ENCODE results near the gene RBMS3. TPM values are rescaled to one million over a fixed set of nuclear protein-coding genes. Genes with fewer than 3 reads are reported as not detected.
"Not testable (repeated sequence)": the region's sequence is repeated elsewhere in the genome, so short reads cannot be mapped to it uniquely, and the experiment has no call there.

Gene RBMS3
- total RNA-seq, 2 donors from 2014 or later = 87.1 to 109 TPM

DNA sequence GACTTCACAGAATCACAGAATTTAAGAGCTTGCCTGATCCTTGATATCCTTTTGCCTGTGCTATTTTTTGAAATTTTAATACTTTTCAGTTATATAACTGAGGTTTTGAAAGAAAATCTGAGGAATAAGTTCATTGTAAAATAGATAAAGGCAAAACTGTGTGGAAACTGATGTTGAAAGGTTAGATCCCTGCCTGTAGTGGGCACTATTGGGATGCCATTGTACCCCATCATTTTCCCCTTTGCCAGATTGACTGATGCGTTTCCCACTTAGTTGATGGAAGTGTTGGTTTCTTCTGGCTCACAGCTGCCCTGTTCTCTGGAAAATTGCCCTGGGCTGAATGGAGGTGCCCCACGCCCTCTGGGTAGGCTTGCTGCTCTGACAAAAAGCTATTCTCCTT lies 387.9 kb downstream of the RBMS3 start:
- no peak for DNase-seq (ENCODE audit: low spot score)
- intact Hi-C loops (cut with DNase I) = no loop called here

DNA sequence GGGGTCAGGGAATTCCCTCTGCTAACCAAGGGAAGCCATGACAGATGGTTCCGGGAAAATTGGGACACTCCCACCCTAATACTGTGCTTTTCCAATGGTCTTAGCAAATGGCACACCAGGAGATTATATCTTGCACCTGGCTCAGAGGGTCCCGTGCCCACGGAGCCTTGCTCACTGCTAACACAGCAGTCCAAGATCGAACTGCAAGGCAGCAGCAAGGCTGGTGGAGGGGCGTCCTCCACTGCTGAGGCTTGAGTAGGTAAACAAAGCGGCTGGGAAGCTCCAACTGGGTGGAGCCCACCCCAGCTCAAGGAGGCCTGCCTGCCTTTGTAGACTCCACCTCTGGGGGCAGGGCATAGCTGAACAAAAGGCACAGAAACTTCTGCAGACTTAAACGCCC lies 389.6 kb downstream of the RBMS3 start:
- intact Hi-C loops (cut with DNase I); DNase-seq (ENCODE audit: low spot score): not testable (repeated sequence)

DNA sequence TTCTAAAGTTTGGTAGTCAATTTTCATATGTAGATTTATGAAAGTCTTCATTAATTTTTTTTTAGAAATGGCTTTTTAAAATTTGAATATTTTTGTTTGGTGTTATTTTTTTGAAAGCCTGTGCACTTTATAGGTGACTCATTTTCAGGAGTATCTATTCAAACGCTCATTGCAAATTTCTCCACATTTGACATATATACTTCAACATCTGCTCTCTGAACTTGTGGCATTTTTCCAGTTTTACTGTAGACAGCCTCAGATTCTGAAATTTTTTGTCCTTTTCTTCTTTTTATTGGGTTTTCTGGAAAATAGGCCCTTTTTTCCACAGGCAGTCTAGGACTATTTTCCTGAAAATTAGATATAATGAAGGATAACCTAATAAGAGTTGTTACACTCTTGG lies 396.6 kb downstream of the RBMS3 start:
- intact Hi-C loops (cut with DNase I) = no loop called here
- DNase-seq (ENCODE audit: low spot score) = no peak

DNA sequence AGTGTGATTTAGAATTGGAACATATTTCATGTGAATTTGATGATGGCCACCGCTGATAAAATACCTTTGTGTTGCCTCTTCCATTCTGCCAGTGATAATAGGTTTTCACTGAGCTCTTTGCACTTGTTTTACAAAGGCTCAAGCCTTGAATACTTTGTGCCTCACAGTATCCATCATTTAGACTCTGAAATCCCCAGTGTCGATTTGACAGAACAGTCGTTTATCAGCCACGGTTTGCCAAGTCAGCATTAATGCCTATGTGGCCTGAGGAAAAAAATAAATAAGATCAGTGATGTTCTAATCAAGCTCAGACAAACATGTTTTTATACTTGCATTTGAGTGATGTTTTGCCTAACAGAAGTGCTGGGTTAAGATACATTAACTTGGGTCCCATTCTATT lies 399.1 kb downstream of the RBMS3 start:
- DNase-seq (ENCODE audit: low spot score) = no peak
- intact Hi-C loops (cut with DNase I) = no loop called here

DNA sequence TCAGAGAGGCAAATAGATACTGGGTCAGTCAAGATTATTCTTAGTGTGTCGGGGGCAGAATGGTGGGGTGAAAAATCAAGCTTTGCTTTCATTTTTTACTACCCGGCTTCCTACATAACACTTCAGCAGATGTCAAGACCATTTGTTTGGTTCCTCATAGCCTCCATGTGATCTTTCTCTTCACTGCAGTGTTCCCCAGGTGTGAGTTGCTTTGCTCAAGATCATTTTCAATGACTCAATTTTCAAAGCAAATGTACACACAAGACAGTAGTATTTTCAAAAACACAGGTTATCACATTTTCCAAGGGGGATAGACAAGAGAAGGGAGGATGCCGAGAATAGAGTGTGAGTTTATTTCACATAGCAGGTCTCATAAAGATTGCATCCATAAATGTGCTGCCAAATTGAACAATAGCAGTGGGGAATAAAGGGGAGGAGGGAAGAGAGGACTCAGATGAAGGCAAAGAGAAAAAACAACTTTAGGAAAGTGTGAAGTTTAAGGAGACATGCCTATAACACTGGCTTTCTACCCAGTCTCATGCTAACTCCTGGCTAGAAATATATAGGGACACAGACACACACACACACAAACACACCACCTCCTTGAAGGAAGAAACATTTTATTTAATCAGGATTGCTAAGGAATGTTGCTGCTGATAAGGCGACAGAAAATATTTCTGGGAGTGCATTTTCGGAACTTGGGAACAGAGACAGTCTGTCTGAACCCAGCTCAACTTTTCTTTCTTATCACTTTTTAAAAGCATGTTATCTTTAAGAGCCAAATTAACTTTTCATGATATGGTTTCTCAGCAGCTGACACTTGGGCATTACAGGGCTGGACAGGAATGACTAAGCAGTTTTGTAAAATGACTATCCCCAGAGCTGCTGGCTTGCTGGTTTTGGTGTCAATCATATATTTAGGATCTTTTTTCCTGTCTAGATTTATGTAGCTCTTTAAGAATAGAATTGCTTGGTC lies 402.4 kb downstream of the RBMS3 start:
- intact Hi-C loops (cut with DNase I) = no loop called here
- no peak for DNase-seq (ENCODE audit: low spot score)

DNA sequence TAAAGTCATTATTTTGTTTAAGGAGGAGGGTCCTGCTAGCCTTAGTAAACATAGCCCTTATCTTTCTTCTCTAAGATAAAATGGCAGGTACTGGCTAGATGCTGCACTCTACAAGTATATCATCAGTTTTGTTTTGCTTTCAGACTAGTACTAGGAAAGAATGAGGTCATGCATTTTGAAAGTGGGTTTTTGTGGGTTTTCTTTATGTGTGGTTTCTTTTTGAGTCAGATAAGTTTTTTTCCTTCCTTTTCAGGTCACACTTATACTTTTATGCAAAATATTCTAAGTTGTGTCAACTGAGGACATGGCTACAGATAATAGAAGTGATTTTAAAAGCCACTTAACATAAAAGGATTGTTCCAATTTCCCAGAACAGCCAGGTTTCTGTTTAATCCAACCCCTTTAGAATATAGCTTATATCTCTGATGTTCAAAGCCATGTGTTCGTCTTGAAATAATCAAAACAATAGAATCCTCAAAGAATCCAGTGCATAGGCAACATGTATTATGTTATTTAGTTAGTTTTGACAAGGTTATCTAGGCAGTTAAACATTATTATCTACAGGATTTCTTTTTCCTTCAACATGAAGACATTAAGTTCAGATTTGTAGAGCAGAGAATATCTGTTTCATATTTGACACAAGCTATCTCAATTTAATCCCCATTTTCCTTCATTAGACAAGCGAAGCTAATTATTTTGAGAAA lies 406.2 kb downstream of the RBMS3 start:
- intact Hi-C loops (cut with DNase I) = no loop called here
- no peak for DNase-seq (ENCODE audit: low spot score)

DNA sequence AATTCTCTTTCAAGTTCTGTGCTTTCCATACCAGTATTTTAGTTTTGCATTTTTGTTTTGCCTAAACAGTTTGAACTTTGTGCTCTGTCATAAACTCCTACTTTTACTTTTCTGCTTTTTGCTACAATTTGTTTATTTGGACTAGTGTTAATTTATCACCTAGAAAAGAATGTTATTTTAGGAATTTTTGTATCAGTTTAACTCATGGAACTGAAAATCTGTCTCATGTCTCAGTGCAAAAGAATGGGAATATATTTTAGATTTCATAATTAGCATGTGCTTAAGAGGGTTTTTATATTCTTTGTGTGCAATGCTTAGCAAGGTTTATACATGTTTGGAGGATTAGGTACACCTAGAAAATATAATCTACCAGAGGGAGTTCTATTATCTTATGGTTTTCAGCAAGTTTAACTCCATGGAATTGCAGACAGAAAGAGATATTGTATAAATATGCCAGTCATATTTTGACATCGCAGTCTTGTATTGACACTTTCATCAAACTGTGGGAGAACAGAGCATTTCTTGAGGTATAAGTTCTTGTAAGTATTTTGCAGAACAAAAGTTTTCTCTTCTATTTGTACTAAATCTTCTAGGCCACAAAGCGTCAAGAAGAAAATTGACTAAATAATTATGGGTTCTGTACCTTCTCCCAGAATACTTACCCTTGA lies 409.9 kb downstream of the RBMS3 start:
- intact Hi-C loops (cut with DNase I) = no loop called here
- no peak for DNase-seq (ENCODE audit: low spot score)

DNA sequence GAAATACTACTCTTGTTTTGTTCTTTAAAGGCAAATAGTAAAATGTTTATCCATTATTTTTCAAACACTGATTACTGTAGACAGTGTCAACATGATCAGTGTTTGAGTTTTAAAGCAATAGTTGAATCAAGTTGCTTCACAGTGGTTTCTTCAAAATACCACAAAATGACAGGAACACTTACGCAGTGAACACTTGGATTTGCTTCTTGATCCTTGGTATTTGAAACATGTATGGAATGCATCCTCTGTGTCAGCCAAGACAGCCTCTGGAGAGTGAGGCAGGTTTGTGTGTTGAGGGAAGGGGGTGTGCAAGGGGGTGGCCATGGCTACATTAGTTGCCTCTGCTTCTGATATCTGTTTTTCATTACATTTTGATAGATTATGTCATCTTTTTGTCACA lies 413.0 kb downstream of the RBMS3 start:
- intact Hi-C loops (cut with DNase I) = no loop called here
- no peak for DNase-seq (ENCODE audit: low spot score)

DNA sequence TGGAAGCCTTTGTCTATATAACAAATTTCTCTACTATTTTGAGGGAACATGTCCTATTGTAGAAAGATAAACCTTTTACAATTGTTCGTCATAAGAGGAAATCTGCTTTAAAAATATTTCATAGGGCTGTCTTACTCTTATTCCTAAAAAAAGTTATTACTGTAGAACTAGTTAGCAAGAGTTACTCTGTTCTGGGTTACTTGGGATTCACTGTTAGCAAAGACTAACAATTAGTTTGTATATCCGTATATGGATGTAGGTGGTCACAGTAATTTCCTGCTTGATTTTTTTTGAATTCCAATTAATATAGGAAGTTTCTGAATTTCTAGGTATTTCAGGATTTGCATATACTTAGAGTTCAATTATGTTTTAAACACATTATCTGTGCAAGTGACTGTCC lies 413.5 kb downstream of the RBMS3 start:
- no peak for DNase-seq (ENCODE audit: low spot score)
- intact Hi-C loops (cut with DNase I) = no loop called here

DNA sequence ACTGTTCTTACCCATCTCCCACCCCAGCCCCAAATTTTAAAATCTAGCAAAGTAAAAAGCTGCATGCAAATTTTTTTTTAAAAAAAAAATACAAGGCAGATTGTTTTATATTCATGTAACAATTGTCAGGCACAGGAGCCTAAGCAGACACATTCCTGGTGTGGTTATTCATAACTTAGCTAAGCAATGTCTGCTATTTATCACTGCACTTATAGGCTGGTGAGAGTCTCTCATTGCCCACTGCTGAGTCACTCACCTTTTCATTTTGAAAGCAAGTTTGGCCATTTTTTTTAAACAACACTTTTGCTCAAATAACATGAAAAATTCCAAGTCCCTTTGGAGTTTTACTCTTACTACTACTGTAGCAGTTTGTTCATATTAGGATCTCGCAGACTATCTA lies 413.9 kb downstream of the RBMS3 start:
- DNase-seq (ENCODE audit: low spot score) = no peak
- intact Hi-C loops (cut with DNase I) = no loop called here

DNA sequence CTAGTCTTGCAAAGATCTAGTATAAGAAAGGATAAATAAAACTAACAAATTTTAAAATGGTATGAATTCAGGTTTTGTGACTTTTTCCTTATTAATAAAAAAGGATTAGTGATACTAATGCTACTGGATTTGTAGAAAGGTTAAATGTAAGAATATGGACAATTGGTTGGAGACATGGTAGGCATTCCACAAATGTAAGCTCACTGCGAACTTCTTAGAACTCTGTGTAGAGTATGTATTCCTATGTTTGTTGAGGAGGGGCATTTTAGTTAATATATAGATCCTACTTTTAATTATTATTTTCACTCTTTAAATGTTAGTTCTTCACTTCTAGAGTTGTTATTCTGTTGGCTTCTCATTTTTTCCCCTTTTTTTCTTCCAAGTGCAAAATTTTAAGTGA lies 414.3 kb downstream of the RBMS3 start:
- no peak for DNase-seq (ENCODE audit: low spot score)
- intact Hi-C loops (cut with DNase I) = no loop called here

DNA sequence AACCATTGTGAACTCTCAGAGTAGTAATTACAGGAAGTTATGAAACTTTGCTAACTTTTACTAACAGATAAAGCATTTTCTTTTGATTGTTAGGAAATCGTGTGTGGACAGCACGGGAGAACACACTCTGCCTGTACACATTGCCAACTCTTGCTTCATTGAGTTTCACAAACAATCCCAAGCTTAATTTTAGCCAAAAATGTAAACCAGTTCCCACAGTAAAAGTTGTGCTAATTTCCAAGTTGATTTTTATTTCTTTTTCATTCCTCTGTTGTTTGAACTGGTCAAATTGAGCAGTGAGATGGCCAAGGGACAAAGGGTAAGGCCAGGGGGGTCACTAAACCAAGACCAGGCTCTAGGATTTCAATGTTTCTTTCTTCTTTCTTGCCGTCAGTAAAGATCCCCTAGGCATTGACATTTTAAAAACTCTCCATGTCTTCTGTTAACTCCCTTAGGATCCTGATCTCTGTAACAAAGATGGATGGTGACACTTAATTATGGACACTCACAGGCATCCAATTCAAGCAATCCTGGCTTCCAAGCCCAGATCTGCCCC lies 414.9 kb downstream of the RBMS3 start:
- intact Hi-C loops (cut with DNase I) = no loop called here
- DNase-seq (ENCODE audit: low spot score) = no peak

DNA sequence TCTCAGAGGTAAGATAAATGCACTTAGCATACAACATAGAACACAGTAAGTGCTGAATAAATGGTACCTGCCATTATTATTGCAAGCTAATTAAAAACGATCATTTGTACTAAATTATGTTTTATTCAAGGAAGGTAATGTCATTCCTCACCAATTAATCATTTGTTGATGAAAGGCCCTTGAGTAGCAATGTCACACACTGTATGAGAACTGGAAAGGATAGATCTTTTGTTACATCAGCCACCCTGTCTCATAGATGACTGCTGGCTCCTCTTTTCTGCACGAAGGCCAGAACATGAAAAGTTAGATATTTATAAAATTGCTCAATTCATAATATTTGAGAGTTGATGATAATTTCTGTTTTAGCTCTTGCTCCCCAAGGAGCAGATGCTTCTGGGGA lies 415.4 kb downstream of the RBMS3 start:
- intact Hi-C loops (cut with DNase I) = no loop called here
- DNase-seq (ENCODE audit: low spot score) = no peak

DNA sequence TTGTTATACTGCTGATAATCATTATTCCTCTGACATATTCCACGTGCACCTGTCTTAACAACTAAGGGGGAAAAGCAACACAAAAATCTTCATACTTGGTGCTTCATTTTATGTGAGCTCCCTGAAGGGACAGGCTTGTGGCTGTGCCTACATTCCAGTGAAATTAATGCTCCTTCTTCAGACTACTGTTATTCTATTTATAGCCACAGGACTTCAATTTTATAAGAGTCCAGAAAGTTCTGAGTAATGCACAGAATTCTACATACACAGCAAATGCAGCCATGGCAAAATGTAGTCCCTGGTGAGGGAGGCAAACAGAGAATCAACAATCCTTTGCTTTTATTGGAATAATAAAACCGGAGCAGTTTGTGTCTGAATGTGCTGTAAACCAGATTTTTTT lies 417.1 kb downstream of the RBMS3 start:
- DNase-seq (ENCODE audit: low spot score) = no peak
- intact Hi-C loops (cut with DNase I) = no loop called here

DNA sequence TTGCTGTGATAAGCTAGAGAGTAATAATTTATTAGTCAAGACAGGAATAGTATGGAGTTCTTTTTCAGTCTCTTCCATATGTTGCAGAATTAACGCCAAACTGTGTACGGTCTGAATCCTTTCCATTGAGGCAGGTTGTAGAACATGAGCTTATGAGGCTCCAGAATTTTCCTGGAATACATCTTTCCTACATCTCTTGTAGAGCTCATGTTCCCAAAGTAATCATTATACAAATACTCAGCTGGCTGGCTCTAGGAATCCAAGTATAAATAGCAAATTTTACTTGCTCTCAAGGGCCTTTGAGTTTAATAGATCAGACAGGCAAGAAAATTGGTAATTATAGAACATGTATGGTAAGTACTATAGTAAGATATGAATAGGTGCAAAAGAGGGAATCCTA lies 419.4 kb downstream of the RBMS3 start:
- intact Hi-C loops (cut with DNase I) = no loop called here
- DNase-seq (ENCODE audit: low spot score) = no peak

DNA sequence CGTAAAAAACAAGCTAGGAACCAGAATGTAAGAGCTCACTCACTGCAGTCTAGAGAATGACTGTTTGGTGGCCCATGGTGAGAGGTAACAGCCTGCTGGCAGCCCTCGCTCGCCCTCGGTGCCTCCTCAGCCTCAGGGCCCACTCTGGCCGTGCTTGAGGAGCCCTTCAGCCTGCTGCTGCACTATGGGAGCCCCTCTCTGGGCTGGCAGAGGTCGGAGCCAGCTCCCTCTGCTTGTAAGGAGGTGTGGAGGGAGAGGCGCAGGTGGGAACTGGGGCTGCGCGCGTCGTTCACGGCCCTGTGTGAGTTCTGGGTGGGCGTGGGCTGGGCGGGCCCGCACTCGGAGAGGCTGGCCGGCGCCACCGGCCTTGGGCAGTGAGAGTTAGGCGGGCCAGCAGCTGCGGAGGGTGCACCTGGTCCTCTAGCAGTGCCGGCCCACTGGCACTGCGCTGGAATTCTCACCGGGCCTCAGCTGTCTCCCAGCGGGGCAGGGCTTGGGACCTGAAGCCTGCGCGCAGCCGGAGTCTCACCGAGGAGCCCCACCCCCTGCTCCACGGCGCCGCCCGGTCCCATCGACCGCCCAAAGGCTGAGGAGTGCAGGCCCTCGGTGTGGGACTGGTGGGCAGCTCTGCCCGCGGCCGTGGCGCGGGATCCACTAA lies 420.6 kb downstream of the RBMS3 start:
- intact Hi-C loops (cut with DNase I) = no loop called here
- DNase-seq (ENCODE audit: low spot score) = no peak

DNA sequence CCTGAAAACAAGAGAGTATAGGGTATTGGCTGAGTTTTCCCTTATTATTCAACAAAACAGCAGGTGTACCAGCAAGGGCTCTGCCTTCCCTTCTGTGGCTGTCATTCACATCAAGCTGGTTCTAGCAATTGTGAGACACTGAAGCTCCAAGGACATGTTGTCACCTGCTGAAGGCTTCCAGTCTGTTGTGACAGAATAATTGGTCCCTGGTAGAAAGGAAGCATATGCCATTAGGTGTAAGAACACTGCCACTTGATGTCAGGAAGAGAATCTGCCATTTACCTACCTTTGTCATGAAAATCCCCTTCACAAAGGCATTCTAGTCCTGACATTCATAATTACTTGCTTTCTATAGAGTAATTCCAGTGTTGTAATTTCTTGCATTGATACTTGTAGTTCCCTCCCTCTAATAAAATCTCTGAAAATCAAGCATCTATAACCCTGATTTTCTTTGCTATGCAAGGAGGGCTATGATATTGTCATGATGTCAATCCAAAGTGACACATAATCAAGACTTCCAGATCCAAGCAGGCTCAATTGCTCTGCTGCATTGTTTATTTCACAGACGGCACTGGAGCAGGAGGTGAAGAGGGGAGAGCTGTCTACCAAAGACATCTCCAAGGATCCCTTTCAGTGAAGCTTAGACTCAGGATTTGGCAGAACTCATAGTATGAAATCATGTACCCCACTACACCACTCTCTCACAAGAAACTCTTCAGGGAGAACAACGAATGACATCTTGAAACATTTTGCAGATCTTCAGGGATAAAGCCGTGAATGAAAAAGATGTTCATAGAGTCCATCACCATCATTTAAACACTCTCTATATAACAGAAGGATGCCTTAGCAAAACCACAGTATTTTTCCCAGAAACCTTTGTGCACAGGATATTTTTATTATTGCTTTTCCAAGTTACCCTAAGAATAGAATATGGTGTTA lies 425.3 kb downstream of the RBMS3 start:
- intact Hi-C loops (cut with DNase I) = no loop called here
- DNase-seq (ENCODE audit: low spot score) = no peak

DNA sequence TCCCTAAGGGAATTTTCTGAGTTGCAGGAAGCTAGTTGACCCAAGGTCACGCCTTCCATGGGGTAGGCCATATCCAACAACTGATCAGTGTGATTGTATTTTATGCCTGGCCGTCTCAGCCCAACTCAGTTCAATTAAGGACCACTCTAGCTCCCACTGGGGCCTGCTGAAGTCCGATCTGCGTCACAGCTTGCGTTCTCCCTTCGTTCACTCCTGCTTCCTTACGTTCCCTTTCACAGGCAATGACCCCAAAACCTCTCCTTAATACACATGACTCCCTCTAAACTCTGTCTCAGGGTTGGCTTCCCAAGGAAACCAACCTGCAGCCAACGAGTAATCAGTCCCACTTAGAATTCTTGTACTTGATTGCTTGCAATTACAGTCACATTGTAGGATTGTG lies 428.0 kb downstream of the RBMS3 start:
- DNase-seq (ENCODE audit: low spot score) = no peak
- intact Hi-C loops (cut with DNase I) = no loop called here

All from posterior vena cava (tissue), 2 donors.